ENCODE measurements around the gene MRPL14. TPM values are rescaled to one million over a fixed set of nuclear protein-coding genes. Genes with fewer than 3 reads are reported as not detected.
A peak's percentile ranks its signal among the peaks of the same experiment; 100 is the strongest.

The MRPL14 gene
- total and polyA plus RNA-seq, 9 of the 15 experiments (the other 6 are each of a cell fraction or from before 2014, with no cell fraction given), result 126 to 424 (median 165) TPM

- TF ChIP-seq, protein P1, sequence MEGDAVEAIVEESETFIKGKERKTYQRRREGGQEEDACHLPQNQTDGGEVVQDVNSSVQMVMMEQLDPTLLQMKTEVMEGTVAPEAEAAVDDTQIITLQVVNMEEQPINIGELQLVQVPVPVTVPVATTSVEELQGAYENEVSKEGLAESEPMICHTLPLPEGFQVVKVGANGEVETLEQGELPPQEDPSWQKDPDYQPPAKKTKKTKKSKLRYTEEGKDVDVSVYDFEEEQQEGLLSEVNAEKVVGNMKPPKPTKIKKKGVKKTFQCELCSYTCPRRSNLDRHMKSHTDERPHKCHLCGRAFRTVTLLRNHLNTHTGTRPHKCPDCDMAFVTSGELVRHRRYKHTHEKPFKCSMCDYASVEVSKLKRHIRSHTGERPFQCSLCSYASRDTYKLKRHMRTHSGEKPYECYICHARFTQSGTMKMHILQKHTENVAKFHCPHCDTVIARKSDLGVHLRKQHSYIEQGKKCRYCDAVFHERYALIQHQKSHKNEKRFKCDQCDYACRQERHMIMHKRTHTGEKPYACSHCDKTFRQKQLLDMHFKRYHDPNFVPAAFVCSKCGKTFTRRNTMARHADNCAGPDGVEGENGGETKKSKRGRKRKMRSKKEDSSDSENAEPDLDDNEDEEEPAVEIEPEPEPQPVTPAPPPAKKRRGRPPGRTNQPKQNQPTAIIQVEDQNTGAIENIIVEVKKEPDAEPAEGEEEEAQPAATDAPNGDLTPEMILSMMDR (IDR thresholded peaks at IDR 0.05 in 2 of 3, conservative IDR thresholded peaks at IDR 0.05 in 1 of 3; ENCODE audit: insufficient read depth in 2 of 3, low read depth in 1 of 3, low read length in 3 of 3), result no peak; a peak in 1 of 6 replicates
- no peak for TF ChIP-seq FIP1L1 (IDR thresholded peaks at IDR 0.05; ENCODE audit: low read depth, low read length, poor library complexity, severe bottlenecking)
- peak; percentile 81 for TF ChIP-seq BCOR (IDR thresholded peaks at IDR 0.05)
- TF ChIP-seq OTX1 (CRISPR knock-in tag; IDR thresholded peaks at IDR 0.05), result 0 out of 2 replicates have a peak, but pooled peaks have one; percentile 5
- 0 out of 2 replicates have a peak, but pooled peaks have one; percentile 51 for TF ChIP-seq ZFP1 (CRISPR knock-in tag; IDR thresholded peaks at IDR 0.05)
- TF ChIP-seq, protein P2, sequence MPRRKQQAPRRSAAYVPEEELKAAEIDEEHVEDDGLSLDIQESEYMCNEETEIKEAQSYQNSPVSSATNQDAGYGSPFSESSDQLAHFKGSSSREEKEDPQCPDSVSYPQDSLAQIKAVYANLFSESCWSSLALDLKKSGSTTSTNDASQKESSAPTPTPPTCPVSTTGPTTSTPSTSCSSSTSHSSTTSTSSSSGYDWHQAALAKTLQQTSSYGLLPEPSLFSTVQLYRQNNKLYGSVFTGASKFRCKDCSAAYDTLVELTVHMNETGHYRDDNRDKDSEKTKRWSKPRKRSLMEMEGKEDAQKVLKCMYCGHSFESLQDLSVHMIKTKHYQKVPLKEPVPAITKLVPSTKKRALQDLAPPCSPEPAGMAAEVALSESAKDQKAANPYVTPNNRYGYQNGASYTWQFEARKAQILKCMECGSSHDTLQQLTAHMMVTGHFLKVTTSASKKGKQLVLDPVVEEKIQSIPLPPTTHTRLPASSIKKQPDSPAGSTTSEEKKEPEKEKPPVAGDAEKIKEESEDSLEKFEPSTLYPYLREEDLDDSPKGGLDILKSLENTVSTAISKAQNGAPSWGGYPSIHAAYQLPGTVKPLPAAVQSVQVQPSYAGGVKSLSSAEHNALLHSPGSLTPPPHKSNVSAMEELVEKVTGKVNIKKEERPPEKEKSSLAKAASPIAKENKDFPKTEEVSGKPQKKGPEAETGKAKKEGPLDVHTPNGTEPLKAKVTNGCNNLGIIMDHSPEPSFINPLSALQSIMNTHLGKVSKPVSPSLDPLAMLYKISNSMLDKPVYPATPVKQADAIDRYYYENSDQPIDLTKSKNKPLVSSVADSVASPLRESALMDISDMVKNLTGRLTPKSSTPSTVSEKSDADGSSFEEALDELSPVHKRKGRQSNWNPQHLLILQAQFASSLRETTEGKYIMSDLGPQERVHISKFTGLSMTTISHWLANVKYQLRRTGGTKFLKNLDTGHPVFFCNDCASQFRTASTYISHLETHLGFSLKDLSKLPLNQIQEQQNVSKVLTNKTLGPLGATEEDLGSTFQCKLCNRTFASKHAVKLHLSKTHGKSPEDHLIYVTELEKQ (CRISPR knock-in tag; IDR thresholded peaks at IDR 0.05), result no peak
- peak; percentile 47; the same call in 1 of the 2 replicates for TF ChIP-seq CREB3L1 (IDR thresholded peaks at IDR 0.05; ENCODE audit: borderline replicate concordance, low read depth)
- TF ChIP-seq POLR3A (IDR thresholded peaks at IDR 0.05; ENCODE audit: borderline replicate concordance, extremely low read depth, insufficient read depth, insufficient read length), result no peak
- no peak for TF ChIP-seq ZNF586 (CRISPR knock-in tag; conservative IDR thresholded peaks at IDR 0.05)
- peak; percentile 6; the same call in 1 of the 2 replicates for TF ChIP-seq TCF7 (IDR thresholded peaks at IDR 0.05; ENCODE audit: borderline replicate concordance)
- peak; percentile 97 for TF ChIP-seq NBN (IDR thresholded peaks at IDR 0.05; ENCODE audit: low read depth)
- TF ChIP-seq ZNF316 (IDR thresholded peaks at IDR 0.05), result peak; percentile 97
- peak in 1 of 2 experiments; percentile 95; a peak in 2 of 4 replicates for TF ChIP-seq HDAC1 (IDR thresholded peaks at IDR 0.05)
- TF ChIP-seq HMBOX1 (IDR thresholded peaks at IDR 0.05), result peak; percentile 33; the same call in 1 of the 2 replicates
- no peak for TF ChIP-seq POLR2B (IDR thresholded peaks at IDR 0.05; ENCODE audit: low read depth, partially characterized antibody)
- TF ChIP-seq THRA (IDR thresholded peaks at IDR 0.05), result no peak
- TF ChIP-seq GTF2A2 (tag; IDR thresholded peaks at IDR 0.05), result no peak
Observed at GRCh38 chr6:44064089-44064947, 62.9 kb downstream of the MRPL14 start (continued).

Measured in K562 (cell line).